Vagina (tissue), 2 donors: ENCODE measurements around the gene ALK. TPM values are rescaled to one million over a fixed set of nuclear protein-coding genes. Genes with fewer than 3 reads are reported as not detected.

Source experiments
- DNase-seq, 2 donors: peaks; one replicate each; pipeline ENCODE4 v3.0.0-alpha.2; 2017; ENCODE audit errors: extremely low spot score in 2 of 2
- H3K27ac ChIP-seq: fragments of 200-600 bp; sonication (generic); one replicate; pipeline ENCODE4 v1.5.1; 2019
- H3K27me3 ChIP-seq: fragments of 200-600 bp; sonication (generic); one replicate; pipeline ENCODE4 v1.5.1; 2019
- H3K36me3 ChIP-seq, 2 donors: fragments of 200-600 bp; sonication (generic); one replicate each; pipeline ENCODE4 v1.5.1; 2017 to 2019
- H3K4me1 ChIP-seq: fragments of 200-600 bp; sonication (generic); one replicate; pipeline ENCODE4 v1.5.1; 2019
- H3K4me3 ChIP-seq, 2 donors: fragments of 200-600 bp; sonication (generic); 1 replicate in 1 of 2; 2 replicates in 1 of 2; pipeline ENCODE4 v1.5.1; 2016 to 2019
- H3K9me3 ChIP-seq: fragments of 200-600 bp; sonication (generic); one replicate; pipeline ENCODE4 v1.5.1; 2019
- POLR2A ChIP-seq, 2 donors: fragments of 450-650 bp; IDR thresholded peaks; one replicate each; pipeline ENCODE4 v1.6.1; 2017; ENCODE audit warnings: antibody characterized with exemption in 2 of 2, mild to moderate bottlenecking in 2 of 2, moderate library complexity in 2 of 2
- POLR2AphosphoS5 ChIP-seq, 2 donors: sonication (generic); formaldehyde crosslinking; IDR thresholded peaks; one replicate each; pipeline ENCODE4 v1.9.0; 2017; ENCODE audit warnings: antibody characterized with exemption in 2 of 2, mild to moderate bottlenecking in 2 of 2, low read depth in 1 of 2; ENCODE audit not compliant: insufficient read depth in 1 of 2
- intact Hi-C: fragments of 100-400 bp; cut with DNase I; formaldehyde crosslinking; loops from one replicate; pipeline ENCODE4 v1.15.1; 2023
- total RNA-seq: library from RNA; depleted of rRNA; stranded (reverse); fragments of >200 nt; gene quantifications from one replicate; pipeline ENCODE4 v1.2.3, GENCODE V29; 2016
- TF ChIP-seq, protein P1 (sequence below), 3 experiments: fragments of 450-650 bp in 2 of 3; fragments of 200-600 bp in 1 of 3; sonication (generic) in 1 of 3; IDR thresholded peaks; one replicate each; pipeline ENCODE4 v1.5.1; 2017 to 2019; ENCODE audit warnings: antibody characterized with exemption in 3 of 3, mild to moderate bottlenecking in 2 of 3, moderate library complexity in 2 of 3

Gene ALK
- total RNA-seq, 1 donor from 2014 or later = 0.74 TPM

DNA sequence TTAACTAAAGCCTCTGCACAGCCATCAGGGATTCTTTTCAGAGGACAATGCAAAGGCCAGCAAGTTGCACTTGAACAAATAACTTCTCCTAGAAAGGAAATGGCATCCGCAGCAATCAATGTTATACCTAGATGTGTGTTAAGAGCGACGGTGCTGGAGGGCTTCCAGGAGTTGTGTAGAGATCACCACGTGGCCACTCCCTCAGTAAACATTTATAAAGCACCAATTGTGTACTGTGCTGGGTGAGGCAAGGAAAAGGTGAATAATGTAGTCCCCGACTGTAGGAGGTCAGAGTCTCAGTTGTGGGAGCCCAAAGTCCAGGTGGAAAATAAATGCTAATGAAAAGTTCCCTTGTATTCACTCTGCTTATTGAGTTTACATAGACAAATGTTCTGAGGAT, 135.0 kb downstream of the ALK start:
- no peak for TF ChIP-seq POLR2A (IDR thresholded peaks at IDR 0.05)
- TF ChIP-seq, protein P1, sequence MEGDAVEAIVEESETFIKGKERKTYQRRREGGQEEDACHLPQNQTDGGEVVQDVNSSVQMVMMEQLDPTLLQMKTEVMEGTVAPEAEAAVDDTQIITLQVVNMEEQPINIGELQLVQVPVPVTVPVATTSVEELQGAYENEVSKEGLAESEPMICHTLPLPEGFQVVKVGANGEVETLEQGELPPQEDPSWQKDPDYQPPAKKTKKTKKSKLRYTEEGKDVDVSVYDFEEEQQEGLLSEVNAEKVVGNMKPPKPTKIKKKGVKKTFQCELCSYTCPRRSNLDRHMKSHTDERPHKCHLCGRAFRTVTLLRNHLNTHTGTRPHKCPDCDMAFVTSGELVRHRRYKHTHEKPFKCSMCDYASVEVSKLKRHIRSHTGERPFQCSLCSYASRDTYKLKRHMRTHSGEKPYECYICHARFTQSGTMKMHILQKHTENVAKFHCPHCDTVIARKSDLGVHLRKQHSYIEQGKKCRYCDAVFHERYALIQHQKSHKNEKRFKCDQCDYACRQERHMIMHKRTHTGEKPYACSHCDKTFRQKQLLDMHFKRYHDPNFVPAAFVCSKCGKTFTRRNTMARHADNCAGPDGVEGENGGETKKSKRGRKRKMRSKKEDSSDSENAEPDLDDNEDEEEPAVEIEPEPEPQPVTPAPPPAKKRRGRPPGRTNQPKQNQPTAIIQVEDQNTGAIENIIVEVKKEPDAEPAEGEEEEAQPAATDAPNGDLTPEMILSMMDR (IDR thresholded peaks at IDR 0.05) = no peak
- no peak for TF ChIP-seq POLR2AphosphoS5 (IDR thresholded peaks at IDR 0.05; ENCODE audit: insufficient read depth in 1 of 2, low read depth in 1 of 2)
- DNase-seq = no peak
- Histone ChIP-seq H3K9me3 (no peaks in the 10 kb centered on the region), H3K4me3 (no peak overlapping the region), H3K27me3 (no peaks in the 10 kb centered on the region), H3K4me1 (no peaks in the 10 kb centered on the region), H3K36me3 (no peaks in the 10 kb centered on the region), H3K27ac (no peak overlapping the region)
- intact Hi-C loops = no loop called here

DNA sequence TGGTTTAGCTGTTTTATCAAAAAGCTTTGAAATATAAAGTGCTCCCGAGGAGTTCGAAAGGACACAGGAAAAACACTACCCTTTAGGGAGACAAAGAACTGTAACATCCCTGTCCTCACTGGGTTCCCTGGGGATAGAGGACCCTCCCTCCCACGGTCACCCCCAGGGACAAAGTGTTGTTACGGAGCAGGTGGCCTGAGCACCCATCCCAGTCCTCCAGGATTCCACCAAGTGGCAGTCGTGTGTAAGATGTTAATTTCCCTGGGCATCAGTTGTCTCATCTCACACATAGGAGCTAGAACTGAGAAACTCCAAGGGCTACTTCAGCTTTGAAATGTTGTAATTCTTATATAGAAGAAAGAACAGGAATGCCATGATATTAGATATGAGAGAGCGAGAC, 137.7 kb downstream of the ALK start:
- no peaks in the 10 kb centered on the region for H3K4me1 ChIP-seq
- no peaks in the 10 kb centered on the region for H3K9me3 ChIP-seq
- no peak overlapping the region for H3K4me3 ChIP-seq
- TF ChIP-seq, protein P1 (IDR thresholded peaks at IDR 0.05) = no peak
- TF ChIP-seq POLR2AphosphoS5 (IDR thresholded peaks at IDR 0.05; ENCODE audit: insufficient read depth in 1 of 2, low read depth in 1 of 2) (no peak), POLR2A (IDR thresholded peaks at IDR 0.05) (no peak)
- intact Hi-C loops = no loop called here
- H3K36me3 ChIP-seq = no peaks in the 10 kb centered on the region
- DNase-seq = no peak
- H3K27me3 ChIP-seq = no peaks in the 10 kb centered on the region
- H3K27ac ChIP-seq = no peak overlapping the region

DNA sequence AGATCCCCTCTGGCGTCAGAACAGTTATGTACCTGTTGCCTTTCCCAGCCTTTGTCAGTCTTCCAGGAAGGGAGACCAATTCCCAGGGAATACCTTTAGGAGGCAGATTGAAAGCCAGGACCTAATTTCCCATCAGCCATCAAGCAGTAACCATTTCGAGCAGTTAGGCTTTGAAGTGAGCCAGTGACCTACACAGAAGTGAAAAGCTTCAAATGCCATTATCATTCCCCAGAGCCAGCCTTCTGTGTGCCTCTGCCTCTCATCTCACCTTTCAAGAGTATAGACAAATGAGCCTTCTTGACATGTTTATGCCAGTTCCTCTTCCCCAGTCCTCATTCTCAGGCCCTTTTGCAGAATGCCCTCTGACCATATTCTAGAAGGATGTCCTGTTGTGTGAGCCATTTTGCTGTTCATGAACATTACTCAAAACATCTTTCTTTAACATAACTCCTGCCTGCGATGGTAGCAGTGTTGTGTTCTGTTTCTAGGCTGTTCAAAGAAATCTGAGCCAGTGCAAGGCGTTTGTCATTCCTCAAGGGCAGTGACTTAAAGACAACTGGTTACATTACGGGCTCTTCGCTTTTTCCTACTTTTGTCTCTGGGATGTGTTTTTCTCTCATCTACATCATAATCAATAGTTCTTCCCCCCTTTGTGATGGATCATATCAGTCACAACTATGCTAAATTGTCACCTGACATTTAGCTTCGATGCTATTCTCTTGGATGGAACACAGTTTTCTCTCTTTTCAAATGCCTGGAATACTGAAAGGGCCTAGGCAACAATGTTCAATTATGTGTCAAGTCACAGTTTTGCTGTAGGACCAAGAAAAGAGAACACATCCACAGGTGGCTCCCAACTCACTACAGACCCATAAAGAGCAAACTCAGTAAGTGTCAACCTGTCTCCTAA, 138.6 kb downstream of the ALK start:
- TF ChIP-seq, protein P1 (IDR thresholded peaks at IDR 0.05) = no peak
- TF ChIP-seq POLR2AphosphoS5 (IDR thresholded peaks at IDR 0.05; ENCODE audit: insufficient read depth in 1 of 2, low read depth in 1 of 2) = no peak
- no peak for DNase-seq
- intact Hi-C loops = no loop called here
- Histone ChIP-seq H3K27ac (no peak overlapping the region), H3K36me3 (no peaks in the 10 kb centered on the region), H3K4me3 (no peak overlapping the region), H3K27me3 (no peaks in the 10 kb centered on the region), H3K9me3 (no peaks in the 10 kb centered on the region), H3K4me1 (no peaks in the 10 kb centered on the region)

DNA sequence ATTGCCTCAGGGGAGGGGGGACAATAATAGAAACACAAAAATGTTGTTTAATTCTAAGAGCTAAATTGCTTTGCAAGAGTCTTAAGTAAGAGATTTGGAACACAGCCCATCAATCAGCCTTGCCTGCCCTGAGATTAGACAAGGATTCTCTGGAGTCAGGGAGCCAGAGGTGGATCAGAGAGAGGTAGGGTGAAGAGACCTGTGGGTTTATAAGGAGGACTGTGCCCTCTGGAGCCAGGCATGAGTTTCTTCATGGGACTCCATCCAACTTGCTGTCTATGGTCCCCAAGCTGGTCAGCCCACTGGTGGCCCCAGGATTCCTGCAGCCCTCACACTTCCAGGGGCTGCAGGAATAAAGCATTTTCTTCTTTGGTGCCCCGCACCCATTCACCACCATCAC, 139.3 kb downstream of the ALK start:
- TF ChIP-seq, protein P1 (IDR thresholded peaks at IDR 0.05) = no peak
- TF ChIP-seq POLR2A (IDR thresholded peaks at IDR 0.05) (no peak), POLR2AphosphoS5 (IDR thresholded peaks at IDR 0.05; ENCODE audit: insufficient read depth in 1 of 2, low read depth in 1 of 2) (no peak)
- DNase-seq = no peak
- no peaks in the 10 kb centered on the region for H3K9me3 ChIP-seq
- H3K27ac ChIP-seq = no peak overlapping the region
- no peaks in the 10 kb centered on the region for H3K36me3 ChIP-seq
- no peaks in the 10 kb centered on the region for H3K27me3 ChIP-seq
- H3K4me1 ChIP-seq = no peaks in the 10 kb centered on the region
- intact Hi-C loops = no loop called here
- H3K4me3 ChIP-seq = no peak overlapping the region

DNA sequence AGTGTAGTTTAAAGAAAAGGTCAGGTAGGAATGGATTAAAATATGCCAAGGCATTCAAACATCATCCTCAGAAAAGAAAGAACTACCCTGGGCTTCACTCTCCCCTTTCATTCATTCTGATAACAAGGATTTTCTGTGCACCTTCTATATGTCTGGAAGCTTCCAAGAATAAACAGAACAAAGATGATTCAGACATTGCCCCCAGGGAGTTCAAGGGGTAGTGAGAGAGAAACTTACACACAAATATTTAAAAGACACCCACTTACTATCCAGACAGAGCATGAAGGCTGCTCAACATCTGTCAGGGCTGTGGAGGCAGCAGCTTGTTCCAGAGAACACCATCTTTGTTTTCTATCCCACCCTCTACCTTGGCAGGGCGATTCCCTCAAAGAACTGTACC, 140.5 kb downstream of the ALK start:
- intact Hi-C loops = no loop called here
- TF ChIP-seq POLR2AphosphoS5 (IDR thresholded peaks at IDR 0.05; ENCODE audit: insufficient read depth in 1 of 2, low read depth in 1 of 2) = no peak
- no peak for TF ChIP-seq POLR2A (IDR thresholded peaks at IDR 0.05)
- TF ChIP-seq, protein P1 (IDR thresholded peaks at IDR 0.05) = no peak
- DNase-seq = no peak
- no peak overlapping the region for H3K4me3 ChIP-seq
- no peaks in the 10 kb centered on the region for H3K36me3 ChIP-seq
- H3K27ac ChIP-seq = no peak overlapping the region
- no peaks in the 10 kb centered on the region for H3K27me3 ChIP-seq
- no peaks in the 10 kb centered on the region for H3K9me3 ChIP-seq
- no peaks in the 10 kb centered on the region for H3K4me1 ChIP-seq
